DMS53 treated with DMSO at 0.1 percent for 48 hours (cell line): ENCODE results near the gene POLR2L.

Source experiments
- DNase-seq: peaks from one replicate; lab custom pipeline; 2025; ENCODE audit not compliant: unreplicated experiment; lab: John Stamatoyannopoulos, UW

Gene POLR2L

GRCh38 chr11:839875-840617 lies 2.3 kb downstream of the POLR2L start:
- no peak for DNase-seq

GRCh38 chr11:839280-839623 lies 3.1 kb downstream of the POLR2L start:
- DNase-seq: no peak

GRCh38 chr11:838441-839279 lies 3.7 kb downstream of the POLR2L start:
- DNase-seq: no peak

- no peak for DNase-seq
These were observed 4.4 kb downstream of the POLR2L start for GRCh38 chr11:837990-838307.

GRCh38 chr11:837189-837989 lies 4.9 kb downstream of the POLR2L start:
- DNase-seq: no peak

- DNase-seq: no peak
These were observed 5.6 kb downstream of the POLR2L start for GRCh38 chr11:836700-837099.

GRCh38 chr11:836274-836673 lies 6.1 kb downstream of the POLR2L start:
- no peak for DNase-seq

GRCh38 chr11:834371-835316 lies 7.7 kb downstream of the POLR2L start:
- no peak for DNase-seq

GRCh38 chr11:833849-834311 lies 8.4 kb downstream of the POLR2L start:
- no peak for DNase-seq

GRCh38 chr11:833114-833791 lies 9.1 kb downstream of the POLR2L start:
- no peak for DNase-seq

- DNase-seq: peak; percentile 56
These were observed 9.7 kb downstream of the POLR2L start, which contains the start of gene CD151 for GRCh38 chr11:832529-833113. Gene CD151 (plus strand): TSS chr11:832952. CDS start chr11:836070, 3,118 bp downstream.

- DNase-seq: no peak
These were observed 10.3 kb downstream of the POLR2L start for GRCh38 chr11:831961-832528.

- DNase-seq: peak; percentile 33
These were observed 11.0 kb downstream of the POLR2L start for GRCh38 chr11:831118-831864.

GRCh38 chr11:830295-831117 lies 11.8 kb downstream of the POLR2L start:
- peak; percentile 83 for DNase-seq

GRCh38 chr11:829847-830294 lies 12.5 kb downstream of the POLR2L start:
- no peak for DNase-seq

GRCh38 chr11:829176-829846 lies 13.0 kb downstream of the POLR2L start:
- DNase-seq: peak; percentile 39
